ENCODE results near the gene MTX1. TPM values are rescaled to one million over a fixed set of nuclear protein-coding genes. Genes with fewer than 3 reads are reported as not detected.

Gene MTX1
- total and polyA plus RNA-seq, 9 of the 15 experiments (the other 6 are each of a cell fraction or from before 2014, with no cell fraction given): 29.1 to 98.4 (median 66.9) TPM

DNA sequence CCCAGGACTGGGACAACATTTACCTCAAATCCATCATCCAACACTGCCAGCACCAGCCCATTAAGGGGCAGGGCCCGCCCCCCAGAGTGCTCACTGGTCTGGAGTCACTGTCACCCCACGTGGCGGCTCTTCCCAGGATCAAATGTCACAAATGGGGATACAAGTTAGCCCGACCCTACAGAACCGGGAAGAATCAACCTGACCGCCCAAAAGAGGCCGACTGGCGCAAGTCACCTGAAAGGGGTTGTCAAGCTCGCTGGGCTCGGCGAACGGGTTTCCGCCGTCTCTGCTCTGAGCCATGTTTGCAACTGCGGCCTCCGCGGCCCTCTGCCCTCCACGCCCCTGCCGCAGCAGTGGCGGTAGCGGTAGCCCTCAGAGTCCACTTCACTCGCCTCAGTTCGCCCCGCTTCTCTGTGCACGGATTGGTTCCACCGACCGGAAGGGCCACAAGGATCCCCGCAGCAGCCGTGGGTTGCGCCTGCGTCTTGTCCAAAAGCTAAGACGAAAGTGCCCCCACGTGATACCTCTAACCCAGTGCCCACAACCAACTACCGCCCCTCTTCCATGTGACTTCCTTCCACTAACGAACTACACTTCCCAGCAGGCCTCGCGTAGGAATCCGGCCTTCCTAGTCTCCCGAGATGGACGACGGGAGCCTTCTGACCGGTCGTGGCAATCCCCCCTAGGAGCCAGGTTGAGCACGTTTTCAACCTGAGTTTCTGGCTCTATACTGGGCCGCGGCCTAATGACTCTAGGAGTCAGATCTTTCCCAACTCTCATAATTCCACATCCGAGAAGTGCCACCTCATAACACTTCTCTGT lies 53.6 kb downstream of the MTX1 start, which contains the start of gene SCAMP3:
Gene SCAMP3, minus strand, starts transcription at position 509 of the 822 bp plus-strand sequence. Its CDS starts 209 bp downstream, at position 300.
- Histone ChIP-seq H3K79me2 (ENCODE audit: control insufficient read depth, insufficient read depth, low read length) (peaks cover 21% of the 10 kb centered on the region), H3K9me1 (ENCODE audit: control insufficient read depth, insufficient read depth, low read length) (peaks cover 3% of the 10 kb centered on the region), H3K27me3 (ENCODE audit: control insufficient read depth in 2 of 2, insufficient read depth in 2 of 2, low read length in 2 of 2) (no peaks in the 10 kb centered on the region), H4K20me1 (replicated peaks; ENCODE audit: control insufficient read depth, insufficient read depth, low read length) (no peaks in the 10 kb centered on the region), H3K9me3 (replicated peaks; ENCODE audit: control insufficient read depth, insufficient read depth, low read depth, low read length) (no peaks in the 10 kb centered on the region), H3K36me3 (ENCODE audit: control insufficient read depth, insufficient read depth, low read length) (peaks cover 71% of the 10 kb centered on the region), H3K4me3 (peak within 1 kb of the TSS; percentile 65), H3K4me2 (ENCODE audit: insufficient read depth, low read length) (peak within 1 kb of the TSS; percentile 89), H3K9ac (ENCODE audit: insufficient read depth in 1 of 2, low read depth in 2 of 2, low read length in 2 of 2) (peak within 1 kb of the TSS; percentile 83 to 97), H3K4me1 (replicated peaks in 1 of 2; ENCODE audit: control insufficient read depth in 2 of 2, insufficient read depth in 2 of 2, low read length in 2 of 2) (peaks cover 7 to 23% of the 10 kb centered on the region in 2 experiments; a peak in 4 of 5 replicates), H3K27ac (ENCODE audit: extremely low read depth, low read depth, low read length) (peak within 1 kb of the TSS; percentile 64), H2AFZ (ENCODE audit: low read depth, low read length) (peak within 1 kb of the TSS; percentile 75)
- in situ Hi-C loops (cut with MboI): no loop called here
- WGBS (ENCODE audit: insufficient coverage, low coverage, missing lambda C conversion rate): under 1% methylated on average over 42 of the region's 47 CpGs
- ATAC-seq: peak; percentile 97
- TSS peak; percentile 52 for BruUV-seq (replicated peaks)
- ChIA-PET POLR2A (interaction anchor here (0.6 to 3.8 kb wide), 7 partner anchors 11 to 62 kb away, joined by 3 to 29 read pairs (median 3); partner anchors contain the start of gene CLK2), CTCF (ENCODE audit: low intra/inter-chr PET ratio) (no interaction called here)
- peak; percentile 98 for FAIRE-seq
- peak; percentile 90 to 98 (median 94) for DNase-seq (ENCODE audit: extremely low read depth in 1 of 4, low spot score in 3 of 4)
- intact Hi-C loops (cut with micrococcal nuclease): loop anchor here (1.0 kb wide), 1 partner anchor 11 kb away; the partner anchor contains the start of gene CLK2
- TF ChIP-seq, protein P1, sequence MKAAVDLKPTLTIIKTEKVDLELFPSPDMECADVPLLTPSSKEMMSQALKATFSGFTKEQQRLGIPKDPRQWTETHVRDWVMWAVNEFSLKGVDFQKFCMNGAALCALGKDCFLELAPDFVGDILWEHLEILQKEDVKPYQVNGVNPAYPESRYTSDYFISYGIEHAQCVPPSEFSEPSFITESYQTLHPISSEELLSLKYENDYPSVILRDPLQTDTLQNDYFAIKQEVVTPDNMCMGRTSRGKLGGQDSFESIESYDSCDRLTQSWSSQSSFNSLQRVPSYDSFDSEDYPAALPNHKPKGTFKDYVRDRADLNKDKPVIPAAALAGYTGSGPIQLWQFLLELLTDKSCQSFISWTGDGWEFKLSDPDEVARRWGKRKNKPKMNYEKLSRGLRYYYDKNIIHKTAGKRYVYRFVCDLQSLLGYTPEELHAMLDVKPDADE (conservative IDR thresholded peaks at IDR 0.05; ENCODE audit: control insufficient read depth, low read depth, low read length): peak; percentile 92
- TF ChIP-seq ZNF239 (CRISPR knock-in tag; IDR thresholded peaks at IDR 0.05): no peak
- TF ChIP-seq HDGF (IDR thresholded peaks at IDR 0.05): no peak
- TF ChIP-seq FOXA3 (CRISPR knock-in tag; conservative IDR thresholded peaks at IDR 0.05 in 1 of 2, IDR thresholded peaks at IDR 0.05 in 1 of 2): peak; percentile 55 to 56
- peak; percentile 69; the same call in 1 of the 2 replicates for TF ChIP-seq ZNF717 (CRISPR knock-in tag; IDR thresholded peaks at IDR 0.05)
- TF ChIP-seq CREBBP (IDR thresholded peaks at IDR 0.05; ENCODE audit: low read depth, low read length): no peak
- no peak for TF ChIP-seq HDAC3 (IDR thresholded peaks at IDR 0.05; ENCODE audit: borderline replicate concordance, partially characterized antibody)
- TF ChIP-seq, protein P2, sequence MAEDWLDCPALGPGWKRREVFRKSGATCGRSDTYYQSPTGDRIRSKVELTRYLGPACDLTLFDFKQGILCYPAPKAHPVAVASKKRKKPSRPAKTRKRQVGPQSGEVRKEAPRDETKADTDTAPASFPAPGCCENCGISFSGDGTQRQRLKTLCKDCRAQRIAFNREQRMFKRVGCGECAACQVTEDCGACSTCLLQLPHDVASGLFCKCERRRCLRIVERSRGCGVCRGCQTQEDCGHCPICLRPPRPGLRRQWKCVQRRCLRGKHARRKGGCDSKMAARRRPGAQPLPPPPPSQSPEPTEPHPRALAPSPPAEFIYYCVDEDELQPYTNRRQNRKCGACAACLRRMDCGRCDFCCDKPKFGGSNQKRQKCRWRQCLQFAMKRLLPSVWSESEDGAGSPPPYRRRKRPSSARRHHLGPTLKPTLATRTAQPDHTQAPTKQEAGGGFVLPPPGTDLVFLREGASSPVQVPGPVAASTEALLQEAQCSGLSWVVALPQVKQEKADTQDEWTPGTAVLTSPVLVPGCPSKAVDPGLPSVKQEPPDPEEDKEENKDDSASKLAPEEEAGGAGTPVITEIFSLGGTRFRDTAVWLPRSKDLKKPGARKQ (CRISPR knock-in tag; IDR thresholded peaks at IDR 0.05): no peak
- TF ChIP-seq LEF1 (IDR thresholded peaks at IDR 0.05): no peak
- no peak for TF ChIP-seq BACH1 (tag; IDR thresholded peaks at IDR 0.05)
- TF ChIP-seq HMG20B (CRISPR knock-in tag; IDR thresholded peaks at IDR 0.05): peak; percentile 8; the same call in 1 of the 2 replicates
- TF ChIP-seq KLF1 (tag; IDR thresholded peaks at IDR 0.05): peak; percentile 26; the same call in 1 of the 2 replicates
- no peak for TF ChIP-seq FOXA1 (IDR thresholded peaks at IDR 0.05; ENCODE audit: borderline replicate concordance)
- TF ChIP-seq, protein P3, sequence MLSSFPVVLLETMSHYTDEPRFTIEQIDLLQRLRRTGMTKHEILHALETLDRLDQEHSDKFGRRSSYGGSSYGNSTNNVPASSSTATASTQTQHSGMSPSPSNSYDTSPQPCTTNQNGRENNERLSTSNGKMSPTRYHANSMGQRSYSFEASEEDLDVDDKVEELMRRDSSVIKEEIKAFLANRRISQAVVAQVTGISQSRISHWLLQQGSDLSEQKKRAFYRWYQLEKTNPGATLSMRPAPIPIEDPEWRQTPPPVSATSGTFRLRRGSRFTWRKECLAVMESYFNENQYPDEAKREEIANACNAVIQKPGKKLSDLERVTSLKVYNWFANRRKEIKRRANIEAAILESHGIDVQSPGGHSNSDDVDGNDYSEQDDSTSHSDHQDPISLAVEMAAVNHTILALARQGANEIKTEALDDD (IDR thresholded peaks at IDR 0.05): no peak
- peak; percentile 91; the same call in 1 of the 2 replicates for TF ChIP-seq ZBTB1 (CRISPR knock-in tag; IDR thresholded peaks at IDR 0.05; ENCODE audit: borderline replicate concordance, low read depth)
- no peak for TF ChIP-seq PHB2 (IDR thresholded peaks at IDR 0.05; ENCODE audit: low read depth)
- no peak for TF ChIP-seq ZNF347 (CRISPR knock-in tag; IDR thresholded peaks at IDR 0.05; ENCODE audit: low read depth)

Data from K562 (cell line).